ENCODE results near the gene CD46. TPM values are rescaled to one million over a fixed set of nuclear protein-coding genes. Genes with fewer than 3 reads are reported as not detected.

The CD46 gene
- total RNA-seq, 1 donor from 2014 or later, result 214 TPM

DNA sequence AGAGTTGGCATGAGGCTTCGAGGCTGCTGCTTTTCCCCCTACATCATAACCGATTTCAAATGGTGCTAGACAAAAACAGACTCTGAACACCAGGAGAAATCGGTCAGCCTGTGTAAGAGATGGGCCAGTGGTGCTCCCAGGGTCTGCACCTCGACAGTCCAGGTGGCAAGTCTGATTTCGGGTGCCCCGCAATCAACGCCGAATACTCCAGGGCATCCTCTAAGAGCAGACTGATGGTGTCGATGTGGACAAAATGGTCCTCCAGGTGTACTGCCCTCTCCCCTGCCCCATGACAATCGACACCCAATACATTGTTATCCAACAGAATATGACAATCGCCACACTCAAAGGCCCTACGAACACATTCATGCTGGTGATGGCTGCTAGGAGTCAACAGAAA lies 50.0 kb downstream of the CD46 start:
- no peak for DNase-seq (ENCODE audit: low spot score, unreplicated experiment)
- Mint-ChIP-seq H3K4me3 (ENCODE audit: low read depth) (no peak overlapping the region), H3K9me3 (ENCODE audit: low read depth) (no peaks in the 10 kb centered on the region), H3K4me1 (ENCODE audit: low read depth) (no peaks in the 10 kb centered on the region), H3K36me3 (ENCODE audit: insufficient read depth) (peaks cover 3% of the 10 kb centered on the region), H3K27me3 (no peaks in the 10 kb centered on the region), H3K27ac (no peak overlapping the region)
- TF ChIP-seq, protein P1, sequence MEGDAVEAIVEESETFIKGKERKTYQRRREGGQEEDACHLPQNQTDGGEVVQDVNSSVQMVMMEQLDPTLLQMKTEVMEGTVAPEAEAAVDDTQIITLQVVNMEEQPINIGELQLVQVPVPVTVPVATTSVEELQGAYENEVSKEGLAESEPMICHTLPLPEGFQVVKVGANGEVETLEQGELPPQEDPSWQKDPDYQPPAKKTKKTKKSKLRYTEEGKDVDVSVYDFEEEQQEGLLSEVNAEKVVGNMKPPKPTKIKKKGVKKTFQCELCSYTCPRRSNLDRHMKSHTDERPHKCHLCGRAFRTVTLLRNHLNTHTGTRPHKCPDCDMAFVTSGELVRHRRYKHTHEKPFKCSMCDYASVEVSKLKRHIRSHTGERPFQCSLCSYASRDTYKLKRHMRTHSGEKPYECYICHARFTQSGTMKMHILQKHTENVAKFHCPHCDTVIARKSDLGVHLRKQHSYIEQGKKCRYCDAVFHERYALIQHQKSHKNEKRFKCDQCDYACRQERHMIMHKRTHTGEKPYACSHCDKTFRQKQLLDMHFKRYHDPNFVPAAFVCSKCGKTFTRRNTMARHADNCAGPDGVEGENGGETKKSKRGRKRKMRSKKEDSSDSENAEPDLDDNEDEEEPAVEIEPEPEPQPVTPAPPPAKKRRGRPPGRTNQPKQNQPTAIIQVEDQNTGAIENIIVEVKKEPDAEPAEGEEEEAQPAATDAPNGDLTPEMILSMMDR (IDR thresholded peaks at IDR 0.05; ENCODE audit: unreplicated experiment), result no peak

DNA sequence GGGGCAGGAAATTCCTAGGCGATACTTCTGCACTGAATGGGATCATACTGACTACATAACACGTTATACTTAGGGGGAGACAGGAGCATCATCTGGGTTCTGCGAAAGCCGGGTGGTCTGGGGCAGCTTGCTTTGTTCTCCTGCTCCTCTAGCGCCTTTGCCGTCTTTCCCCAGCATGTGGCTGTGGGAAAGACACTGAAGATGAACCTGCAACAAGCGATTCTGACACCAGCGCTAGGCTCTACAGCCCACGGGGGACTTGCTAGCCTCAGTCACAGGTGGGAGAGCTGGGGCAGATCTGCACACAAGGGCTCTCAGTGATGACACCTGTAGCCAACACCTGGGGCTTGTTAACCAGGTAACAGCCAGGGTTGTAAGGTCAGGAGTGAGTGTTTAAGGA lies 51.8 kb downstream of the CD46 start:
- H3K4me3 Mint-ChIP-seq (ENCODE audit: low read depth), result no peak overlapping the region
- peaks cover 9% of the 10 kb centered on the region for H3K4me1 Mint-ChIP-seq (ENCODE audit: low read depth)
- H3K27me3 Mint-ChIP-seq, result no peaks in the 10 kb centered on the region
- H3K36me3 Mint-ChIP-seq (ENCODE audit: insufficient read depth), result peaks cover 3% of the 10 kb centered on the region
- TF ChIP-seq, protein P1 (IDR thresholded peaks at IDR 0.05; ENCODE audit: unreplicated experiment), result no peak
- DNase-seq (ENCODE audit: low spot score, unreplicated experiment), result no peak
- H3K27ac Mint-ChIP-seq, result no peak overlapping the region
- H3K9me3 Mint-ChIP-seq (ENCODE audit: low read depth), result no peaks in the 10 kb centered on the region

DNA sequence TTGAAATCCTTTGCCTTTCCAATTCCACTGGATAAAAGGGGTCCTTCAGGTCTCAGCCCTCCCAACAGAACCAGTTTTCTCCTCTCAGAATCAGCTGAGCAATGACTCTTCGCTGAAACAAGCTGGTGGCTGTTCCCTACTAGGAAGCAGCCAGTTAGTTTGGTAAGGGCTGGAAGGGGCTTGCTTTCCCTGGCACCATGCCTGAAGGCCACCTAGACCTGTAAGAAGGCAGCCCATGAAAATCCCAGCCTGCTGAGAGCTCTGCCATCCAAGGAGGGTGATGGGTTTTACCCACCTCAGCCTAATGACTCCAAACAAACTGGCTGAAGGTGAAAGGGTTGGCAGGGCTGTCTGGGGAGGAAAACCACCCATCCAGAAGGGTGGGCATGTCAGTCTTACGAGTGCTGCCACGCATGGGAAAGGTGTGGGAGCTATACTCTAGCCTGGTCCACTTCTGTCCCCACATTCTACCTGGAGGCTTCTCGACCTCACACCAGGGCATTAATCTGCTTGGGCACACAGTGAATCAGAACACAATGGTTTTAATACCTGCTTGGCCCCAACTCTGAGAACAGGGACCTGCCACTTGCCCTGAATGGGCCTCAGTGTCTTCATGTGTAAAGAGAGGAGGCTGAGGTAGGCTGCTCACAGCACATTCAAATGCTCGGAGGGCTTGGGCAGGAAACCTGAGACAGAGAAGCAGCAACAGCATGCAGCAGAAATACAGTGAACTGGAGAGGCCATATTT lies 53.0 kb downstream of the CD46 start:
- Mint-ChIP-seq H3K4me3 (ENCODE audit: low read depth) (no peak overlapping the region), H3K27me3 (no peaks in the 10 kb centered on the region), H3K27ac (no peak overlapping the region), H3K36me3 (ENCODE audit: insufficient read depth) (peaks cover 3% of the 10 kb centered on the region), H3K9me3 (ENCODE audit: low read depth) (no peaks in the 10 kb centered on the region), H3K4me1 (ENCODE audit: low read depth) (peaks cover 12% of the 10 kb centered on the region)
- TF ChIP-seq, protein P1 (IDR thresholded peaks at IDR 0.05; ENCODE audit: unreplicated experiment), result no peak
- no peak for DNase-seq (ENCODE audit: low spot score, unreplicated experiment)

DNA sequence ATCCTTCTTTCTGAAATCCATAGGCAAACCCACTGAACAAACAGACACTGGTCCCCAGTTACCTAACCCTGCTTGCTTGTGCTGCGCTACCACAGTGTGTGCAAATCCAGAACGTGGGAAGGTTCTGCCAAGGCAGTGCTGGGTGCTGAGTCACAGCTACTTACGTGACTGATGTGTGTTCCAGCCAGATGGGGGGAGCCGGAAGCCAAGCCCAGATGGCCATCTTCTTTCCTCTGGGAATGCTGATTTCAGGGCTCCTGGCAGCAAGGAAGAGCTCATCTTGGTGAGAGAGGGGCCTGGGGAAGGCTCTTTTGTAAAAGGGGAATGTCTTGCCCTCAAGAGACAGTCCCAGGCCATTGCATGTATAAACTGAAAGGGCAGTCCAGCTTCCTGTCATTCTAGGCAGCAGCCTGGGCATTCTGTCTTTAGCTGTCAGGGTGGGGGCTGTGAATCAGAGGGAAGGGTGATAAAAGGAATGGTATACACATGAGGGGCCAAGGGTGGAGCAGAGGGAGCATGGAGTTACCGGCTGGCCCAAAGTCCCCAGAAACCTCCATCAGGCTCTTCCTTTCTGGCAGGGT lies 54.1 kb downstream of the CD46 start:
- no peak for DNase-seq (ENCODE audit: low spot score, unreplicated experiment)
- peaks cover 3% of the 10 kb centered on the region for H3K36me3 Mint-ChIP-seq (ENCODE audit: insufficient read depth)
- peaks cover 12% of the 10 kb centered on the region for H3K4me1 Mint-ChIP-seq (ENCODE audit: low read depth)
- H3K27me3 Mint-ChIP-seq, result no peaks in the 10 kb centered on the region
- no peak overlapping the region for H3K4me3 Mint-ChIP-seq (ENCODE audit: low read depth)
- TF ChIP-seq, protein P1 (IDR thresholded peaks at IDR 0.05; ENCODE audit: unreplicated experiment), result no peak
- H3K9me3 Mint-ChIP-seq (ENCODE audit: low read depth), result no peaks in the 10 kb centered on the region
- no peak overlapping the region for H3K27ac Mint-ChIP-seq

DNA sequence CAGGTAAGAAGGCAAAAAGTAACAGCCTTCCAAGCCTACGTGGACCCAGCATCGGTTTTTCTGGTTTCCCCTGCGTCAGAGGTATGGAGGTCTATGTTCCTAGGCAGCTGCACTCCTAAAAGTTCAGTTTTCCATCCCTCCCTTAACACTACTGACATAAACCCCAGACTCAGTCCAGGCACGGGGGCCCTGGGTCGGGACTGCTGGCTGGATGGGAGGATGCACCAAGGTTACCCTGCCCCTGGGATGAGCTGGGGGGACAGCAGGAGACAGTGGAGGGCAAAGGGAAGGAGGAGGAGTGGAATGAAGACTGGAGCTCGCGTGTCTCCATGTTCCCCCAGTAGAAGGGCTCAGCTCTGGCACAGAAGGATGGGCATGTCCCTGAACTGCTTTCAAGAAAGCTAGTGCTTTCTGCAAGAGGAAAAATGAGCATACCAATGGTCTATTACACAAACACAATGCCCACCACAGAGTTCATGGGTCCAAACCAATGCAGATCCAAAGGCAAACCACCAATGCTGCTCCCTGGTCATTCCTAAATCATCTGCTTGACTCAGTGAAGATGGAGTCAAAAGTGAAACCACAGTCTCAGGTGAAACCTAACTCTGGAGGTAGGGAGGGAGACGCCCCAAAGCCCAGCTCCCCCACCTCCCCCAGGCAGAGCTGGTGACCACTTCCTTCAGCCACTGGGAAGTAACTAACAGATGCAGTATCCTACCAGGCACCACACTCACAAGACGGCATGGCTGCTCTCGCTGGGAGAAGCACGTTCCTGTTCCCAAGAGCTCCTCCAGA lies 54.9 kb downstream of the CD46 start:
- peaks cover 3% of the 10 kb centered on the region for H3K36me3 Mint-ChIP-seq (ENCODE audit: insufficient read depth)
- no peak overlapping the region for H3K27ac Mint-ChIP-seq
- H3K4me3 Mint-ChIP-seq (ENCODE audit: low read depth), result no peak overlapping the region
- no peaks in the 10 kb centered on the region for H3K27me3 Mint-ChIP-seq
- no peaks in the 10 kb centered on the region for H3K9me3 Mint-ChIP-seq (ENCODE audit: low read depth)
- TF ChIP-seq, protein P1 (IDR thresholded peaks at IDR 0.05; ENCODE audit: unreplicated experiment), result no peak
- H3K4me1 Mint-ChIP-seq (ENCODE audit: low read depth), result peaks cover 12% of the 10 kb centered on the region
- DNase-seq (ENCODE audit: low spot score, unreplicated experiment), result no peak
